BE2C (cell line): ENCODE data around the gene MCC.

Source experiments
- DNase-seq: peaks from one replicate; pipeline ENCODE4 v3.0.0-alpha.2; 2020
- H3K27me3 ChIP-seq: fragments of 250-450 bp; sonication (Bioruptor Pico); 2 replicates; pipeline ENCODE4 v1.5.1; 2020; ENCODE audit warnings: mild to moderate bottlenecking
- H3K36me3 ChIP-seq: fragments of 250-450 bp; sonication (Bioruptor Pico); 2 replicates; pipeline ENCODE4 v1.5.1; 2020; ENCODE audit warnings: mild to moderate bottlenecking
- H3K4me1 ChIP-seq: fragments of 250-450 bp; sonication (Bioruptor Pico); 2 replicates; pipeline ENCODE4 v1.5.1; 2020
- H3K4me3 ChIP-seq: 2 replicates; pipeline ENCODE4 v1.5.1; 2011; ENCODE audit warnings: low read depth, low read length
- H3K9me3 ChIP-seq: fragments of 250-450 bp; sonication (Bioruptor Pico); 2 replicates; pipeline ENCODE4 v1.5.1; 2020
- TF ChIP-seq, protein P1 (sequence below): IDR thresholded peaks from 2 replicates; pipeline ENCODE4 v1.5.1; 2012; ENCODE audit warnings: mild to moderate bottlenecking, low read depth, low read length

The MCC gene

DNA sequence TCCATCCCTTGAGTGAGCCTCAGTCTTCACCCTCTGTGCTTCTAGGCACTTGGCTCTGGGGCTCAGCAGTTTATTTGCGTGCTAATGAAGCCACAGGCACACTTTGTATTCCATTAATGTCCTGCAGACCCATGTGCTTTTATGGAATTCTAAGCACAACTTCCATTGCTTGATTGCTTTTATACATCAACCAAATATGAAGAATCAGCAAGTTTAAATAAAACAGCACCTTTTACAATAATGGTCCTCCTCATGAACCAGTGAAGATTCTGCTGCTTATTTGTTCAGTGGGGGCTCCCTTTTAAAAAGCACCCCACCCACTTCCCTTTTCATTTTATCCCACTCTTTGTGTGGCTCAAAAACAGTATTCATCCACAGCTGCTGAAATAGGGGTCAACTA lies 451.4 kb downstream of the MCC start:
- H3K9me3 ChIP-seq = no peaks in the 10 kb centered on the region
- H3K36me3 ChIP-seq = peaks cover 69% of the 10 kb centered on the region
- TF ChIP-seq, protein P1, sequence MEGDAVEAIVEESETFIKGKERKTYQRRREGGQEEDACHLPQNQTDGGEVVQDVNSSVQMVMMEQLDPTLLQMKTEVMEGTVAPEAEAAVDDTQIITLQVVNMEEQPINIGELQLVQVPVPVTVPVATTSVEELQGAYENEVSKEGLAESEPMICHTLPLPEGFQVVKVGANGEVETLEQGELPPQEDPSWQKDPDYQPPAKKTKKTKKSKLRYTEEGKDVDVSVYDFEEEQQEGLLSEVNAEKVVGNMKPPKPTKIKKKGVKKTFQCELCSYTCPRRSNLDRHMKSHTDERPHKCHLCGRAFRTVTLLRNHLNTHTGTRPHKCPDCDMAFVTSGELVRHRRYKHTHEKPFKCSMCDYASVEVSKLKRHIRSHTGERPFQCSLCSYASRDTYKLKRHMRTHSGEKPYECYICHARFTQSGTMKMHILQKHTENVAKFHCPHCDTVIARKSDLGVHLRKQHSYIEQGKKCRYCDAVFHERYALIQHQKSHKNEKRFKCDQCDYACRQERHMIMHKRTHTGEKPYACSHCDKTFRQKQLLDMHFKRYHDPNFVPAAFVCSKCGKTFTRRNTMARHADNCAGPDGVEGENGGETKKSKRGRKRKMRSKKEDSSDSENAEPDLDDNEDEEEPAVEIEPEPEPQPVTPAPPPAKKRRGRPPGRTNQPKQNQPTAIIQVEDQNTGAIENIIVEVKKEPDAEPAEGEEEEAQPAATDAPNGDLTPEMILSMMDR = no peak
- H3K4me1 ChIP-seq = peaks cover 7% of the 10 kb centered on the region
- H3K4me3 ChIP-seq = no peak overlapping the region
- no peaks in the 10 kb centered on the region for H3K27me3 ChIP-seq
- DNase-seq = no peak

DNA sequence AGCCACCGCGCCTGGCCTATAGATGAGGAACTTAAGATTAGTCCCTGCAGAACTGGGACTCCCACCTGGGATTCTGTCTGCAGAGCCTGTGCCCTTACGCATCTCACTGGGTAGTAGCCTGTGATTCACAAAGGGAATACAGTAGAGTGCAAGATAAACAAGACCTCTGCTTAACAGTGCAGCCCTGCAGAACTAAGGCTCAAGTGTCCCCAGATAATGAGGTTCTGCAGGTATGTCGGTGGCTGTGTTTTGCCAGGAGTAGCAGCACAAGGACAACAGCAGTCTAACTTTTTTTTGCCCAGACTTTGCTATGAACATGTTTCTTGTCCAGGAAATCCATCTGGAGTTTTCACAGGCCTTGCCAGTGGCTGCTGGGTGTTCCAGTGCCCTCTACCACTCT lies 451.9 kb downstream of the MCC start:
- H3K27me3 ChIP-seq = no peaks in the 10 kb centered on the region
- H3K4me3 ChIP-seq = no peak overlapping the region
- TF ChIP-seq, protein P1 = no peak
- peaks cover 7% of the 10 kb centered on the region for H3K4me1 ChIP-seq
- H3K9me3 ChIP-seq = no peaks in the 10 kb centered on the region
- peaks cover 64% of the 10 kb centered on the region for H3K36me3 ChIP-seq
- no peak for DNase-seq

DNA sequence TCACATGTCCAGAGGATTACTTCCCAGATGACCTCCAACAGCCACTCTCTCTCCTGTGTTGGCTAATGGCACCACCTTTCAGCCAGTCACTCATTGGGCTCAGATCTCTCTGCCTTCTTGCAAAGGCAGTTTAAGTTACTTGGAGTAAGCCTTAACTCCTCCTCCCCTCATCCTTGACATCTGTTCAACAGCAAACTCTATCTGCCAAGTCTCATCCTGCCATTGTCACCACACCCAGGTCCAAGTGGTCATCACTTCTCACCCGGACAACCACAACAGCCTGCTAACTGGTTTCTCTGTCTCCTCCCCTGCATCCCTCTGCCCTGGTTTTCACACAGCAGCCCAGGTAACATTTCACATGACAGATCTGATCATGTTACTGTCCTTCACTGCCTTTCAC lies 453.2 kb downstream of the MCC start:
- no peaks in the 10 kb centered on the region for H3K9me3 ChIP-seq
- no peak for DNase-seq
- no peaks in the 10 kb centered on the region for H3K27me3 ChIP-seq
- peaks cover 7% of the 10 kb centered on the region for H3K4me1 ChIP-seq
- H3K36me3 ChIP-seq = peaks cover 59% of the 10 kb centered on the region
- no peak overlapping the region for H3K4me3 ChIP-seq
- TF ChIP-seq, protein P1 = no peak

DNA sequence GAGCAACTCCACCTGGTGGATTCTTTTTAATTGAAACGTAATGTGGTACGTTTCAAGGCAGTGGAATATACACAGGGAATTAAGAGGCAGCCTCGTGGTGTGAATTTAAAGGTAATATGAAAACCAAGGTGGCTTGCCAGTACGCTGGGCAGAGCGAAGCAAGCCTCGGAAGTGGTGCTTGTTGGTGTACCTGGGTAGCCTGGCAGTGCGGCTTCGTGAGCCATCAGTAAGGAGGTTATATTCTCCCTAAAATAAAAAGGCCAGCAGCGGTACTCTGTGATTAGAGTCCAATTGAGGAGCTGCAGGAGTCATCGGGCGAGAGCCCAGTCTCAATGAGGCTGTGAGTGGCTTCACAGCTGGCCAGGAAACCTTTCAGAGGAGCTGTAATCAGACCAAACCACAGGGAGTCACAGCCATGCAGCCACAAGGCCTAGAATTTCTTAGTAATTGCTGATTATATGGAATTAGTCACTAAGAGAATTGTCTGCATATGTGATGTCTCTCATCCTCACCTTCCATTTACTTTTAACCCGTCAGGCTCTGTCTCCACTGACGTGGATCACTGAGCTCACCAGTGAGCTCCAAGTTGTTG lies 454.0 kb downstream of the MCC start:
- Histone ChIP-seq H3K4me1 (peaks cover 7% of the 10 kb centered on the region), H3K9me3 (no peaks in the 10 kb centered on the region), H3K36me3 (peaks cover 66% of the 10 kb centered on the region), H3K4me3 (no peak overlapping the region), H3K27me3 (no peaks in the 10 kb centered on the region)
- TF ChIP-seq, protein P1 = no peak
- peak; percentile 33 for DNase-seq

DNA sequence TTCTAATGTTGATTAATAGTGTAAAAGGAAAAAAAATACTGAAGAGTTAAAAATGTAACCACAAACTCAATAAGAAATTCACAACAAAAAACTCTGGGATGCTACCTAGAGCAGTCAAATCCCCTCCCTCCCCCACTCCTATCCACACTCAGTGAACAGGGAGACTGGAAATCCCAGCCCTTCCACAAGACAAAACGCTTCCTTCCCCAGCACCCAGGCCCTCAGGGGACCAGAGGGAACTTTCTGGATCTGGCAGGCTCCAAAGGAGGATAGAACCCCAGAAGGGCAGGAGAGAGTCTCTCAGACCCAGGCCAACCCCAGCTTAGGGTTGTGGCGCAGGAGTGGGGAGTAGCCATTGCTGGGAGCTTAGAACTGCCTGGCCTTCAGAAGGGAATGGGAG lies 456.7 kb downstream of the MCC start:
- H3K36me3 ChIP-seq = peaks cover 68% of the 10 kb centered on the region
- TF ChIP-seq, protein P1 = no peak
- H3K9me3 ChIP-seq = no peaks in the 10 kb centered on the region
- no peaks in the 10 kb centered on the region for H3K27me3 ChIP-seq
- DNase-seq = no peak
- no peak overlapping the region for H3K4me3 ChIP-seq
- H3K4me1 ChIP-seq = peaks cover 7% of the 10 kb centered on the region

DNA sequence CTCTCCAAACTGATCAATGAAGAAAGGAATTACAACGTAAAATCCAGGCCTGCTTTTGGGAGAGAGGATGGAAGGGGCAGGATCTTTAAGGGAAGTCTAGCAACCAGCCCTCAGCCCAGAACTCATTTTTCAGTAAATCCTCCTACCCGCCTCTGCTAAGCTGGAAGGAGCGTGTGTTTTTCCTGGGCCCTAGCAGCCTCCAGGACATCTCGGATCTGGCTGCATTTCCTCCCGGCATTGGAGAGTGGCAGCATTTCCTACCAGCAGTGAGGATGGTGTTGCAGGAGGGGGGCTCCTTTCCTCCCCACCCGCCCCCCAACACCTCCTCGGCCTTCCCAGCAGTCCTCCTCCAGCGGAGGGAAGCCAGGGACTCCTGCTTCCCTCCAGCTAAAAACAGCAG lies 457.1 kb downstream of the MCC start:
- Histone ChIP-seq H3K4me1 (peaks cover 7% of the 10 kb centered on the region), H3K27me3 (no peaks in the 10 kb centered on the region), H3K36me3 (peaks cover 68% of the 10 kb centered on the region), H3K9me3 (no peaks in the 10 kb centered on the region), H3K4me3 (no peak overlapping the region)
- no peak for DNase-seq
- TF ChIP-seq, protein P1 = no peak
